ENCODE measurements around the gene ZDHHC3.
A peak's percentile ranks its signal among the peaks of the same experiment; 100 is the strongest.

The ZDHHC3 gene
- total RNA-seq: 67.5 to 89.7 (median 74.4) reads per million in 4 experiments

- DNase-seq: peak; percentile 80
These were observed at the start of gene ZDHHC3, which contains the start of gene EXOSC7 for GRCh38 chr3:44976002-44976815. Gene ZDHHC3, minus strand, starts transcription at chr3:44976174. Its CDS starts 16,738 bp downstream, at chr3:44959436. Gene EXOSC7, plus strand, starts transcription at chr3:44976244. Its CDS starts 34 bp downstream, at chr3:44976278.

- DNase-seq: no peak
These were observed 48.7 kb upstream of the ZDHHC3 start for GRCh38 chr3:45024542-45025255.

- DNase-seq: no peak
These were observed 47.7 kb upstream of the ZDHHC3 start for GRCh38 chr3:45023675-45024074.

- DNase-seq: no peak
These were observed 45.7 kb upstream of the ZDHHC3 start for GRCh38 chr3:45021524-45022297.

- DNase-seq: no peak
These were observed 44.6 kb upstream of the ZDHHC3 start for GRCh38 chr3:45020534-45020933.

GRCh38 chr3:45017821-45018220, 41.8 kb upstream of the ZDHHC3 start:
- DNase-seq: no peak

- DNase-seq: no peak
These were observed 40.9 kb upstream of the ZDHHC3 start for GRCh38 chr3:45016916-45017315.

- no peak for DNase-seq
These were observed 36.6 kb upstream of the ZDHHC3 start for GRCh38 chr3:45012577-45012976.

GRCh38 chr3:45011756-45012508, 36.0 kb upstream of the ZDHHC3 start:
- DNase-seq: no peak

GRCh38 chr3:45010811-45011333, 34.9 kb upstream of the ZDHHC3 start:
- no peak for DNase-seq

GRCh38 chr3:45009868-45010267, 33.9 kb upstream of the ZDHHC3 start:
- no peak for DNase-seq

GRCh38 chr3:45008117-45008516, 32.1 kb upstream of the ZDHHC3 start:
- DNase-seq: no peak

- DNase-seq: no peak
These were observed 31.1 kb upstream of the ZDHHC3 start for GRCh38 chr3:45007091-45007490.

GRCh38 chr3:45003859-45004258, 27.9 kb upstream of the ZDHHC3 start:
- no peak for DNase-seq

- no peak for DNase-seq
These were observed 27.4 kb upstream of the ZDHHC3 start for GRCh38 chr3:45003406-45003805.

GRCh38 chr3:45002720-45003119, 26.7 kb upstream of the ZDHHC3 start:
- no peak for DNase-seq

- DNase-seq: no peak
These were observed 26.2 kb upstream of the ZDHHC3 start for GRCh38 chr3:45002139-45002660.

GRCh38 chr3:45001738-45002137, 25.8 kb upstream of the ZDHHC3 start:
- no peak for DNase-seq

- no peak for DNase-seq
These were observed 24.8 kb upstream of the ZDHHC3 start for GRCh38 chr3:45000823-45001222.

- DNase-seq: no peak
These were observed 23.8 kb upstream of the ZDHHC3 start for GRCh38 chr3:44999782-45000181.

- DNase-seq: no peak
These were observed 20.6 kb upstream of the ZDHHC3 start for GRCh38 chr3:44996556-44996969.
